Thyroid gland (tissue), 4 donors: ENCODE measurements around the gene OR4L1. TPM values are rescaled to one million over a fixed set of nuclear protein-coding genes. Genes with fewer than 3 reads are reported as not detected.
"Not testable (repeated sequence)": the region's sequence is repeated elsewhere in the genome, so short reads cannot be mapped to it uniquely, and the experiment has no call there.

Experiments used
- DNase-seq, 2 donors: peaks; one replicate each; pipeline ENCODE4 v3.0.0-alpha.2; 2019
- H3K27ac ChIP-seq, 3 donors: fragments of 200-600 bp; sonication (generic); 1 replicate in 2 of 3; 2 replicates in 1 of 3; pipeline ENCODE4 v1.5.1; 2016 to 2019; ENCODE audit warnings: mild to moderate bottlenecking in 1 of 3, moderate library complexity in 1 of 3
- H3K27me3 ChIP-seq: fragments of 200-600 bp; sonication (generic); one replicate; pipeline ENCODE4 v1.5.1; 2019
- H3K36me3 ChIP-seq, 2 donors: fragments of 200-600 bp; sonication (generic); one replicate each; pipeline ENCODE4 v1.5.1; 2016 to 2019
- H3K4me1 ChIP-seq, 2 donors: fragments of 200-600 bp; sonication (generic); one replicate each; pipeline ENCODE4 v1.5.1; 2017 to 2019
- H3K4me3 ChIP-seq, 3 donors: fragments of 200-600 bp; sonication (generic); replicated peaks in 1 of 3; 1 replicate in 2 of 3; 2 replicates in 1 of 3; pipeline ENCODE4 v1.5.1; 2016; ENCODE audit warnings: mild to moderate bottlenecking in 1 of 3
- H3K9me3 ChIP-seq: fragments of 200-600 bp; sonication (generic); one replicate; pipeline ENCODE4 v1.5.1; 2017
- POLR2A ChIP-seq, 2 donors: fragments of 450-650 bp; IDR thresholded peaks; one replicate each; pipeline ENCODE4 v1.6.1; 2017; ENCODE audit warnings: antibody characterized with exemption in 2 of 2, mild to moderate bottlenecking in 2 of 2, moderate library complexity in 1 of 2
- WGBS, 2 donors: methylation state at CpG; one replicate each; pipeline ENCODE4 v1.1.5; 2017; 5-methylcytosine and 5-hydroxymethylcytosine counted together
- intact Hi-C: fragments of 100-400 bp; cut with DNase I; formaldehyde crosslinking; loops from one replicate; pipeline ENCODE4 v1.15.1; 2023
- total RNA-seq, 4 donors: library from RNA; depleted of rRNA; stranded (reverse); fragments of >200 nt; gene quantifications; one replicate each; pipeline ENCODE4 v1.2.3, GENCODE V29; 2016
- TF ChIP-seq, protein P1 (sequence below), 6 experiments: fragments of 200-600 bp in 3 of 6; fragments of 450-650 bp in 3 of 6; sonication (generic) in 3 of 6; IDR thresholded peaks; one replicate each; pipeline ENCODE4 v1.5.1; 2016 to 2019; ENCODE audit warnings: antibody characterized with exemption in 6 of 6, mild to moderate bottlenecking in 2 of 6, inconsistent platforms in 1 of 6, moderate library complexity in 1 of 6

Gene OR4L1
- total RNA-seq, 4 donors from 2014 or later, result not detected

DNA sequence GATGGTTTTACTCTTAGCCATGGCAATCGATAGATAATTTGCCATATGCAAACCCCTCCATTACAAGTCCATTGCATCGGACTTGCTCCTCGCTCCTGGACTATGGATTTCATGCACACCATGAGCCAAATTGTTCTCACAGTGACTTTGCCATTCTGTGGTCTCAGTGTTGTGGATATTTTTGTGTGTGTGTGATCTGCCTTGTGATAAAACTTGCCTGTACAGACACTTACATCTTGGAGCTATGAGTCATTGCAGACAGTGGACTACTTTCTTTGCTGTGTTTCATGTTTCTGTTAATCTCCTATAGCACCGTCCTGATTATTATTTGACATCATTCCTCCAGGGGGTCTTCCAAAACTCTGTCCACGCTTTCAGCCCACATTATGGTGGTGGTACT is 15.6 kb upstream of the OR4L1 start:
- TF ChIP-seq, protein P1, sequence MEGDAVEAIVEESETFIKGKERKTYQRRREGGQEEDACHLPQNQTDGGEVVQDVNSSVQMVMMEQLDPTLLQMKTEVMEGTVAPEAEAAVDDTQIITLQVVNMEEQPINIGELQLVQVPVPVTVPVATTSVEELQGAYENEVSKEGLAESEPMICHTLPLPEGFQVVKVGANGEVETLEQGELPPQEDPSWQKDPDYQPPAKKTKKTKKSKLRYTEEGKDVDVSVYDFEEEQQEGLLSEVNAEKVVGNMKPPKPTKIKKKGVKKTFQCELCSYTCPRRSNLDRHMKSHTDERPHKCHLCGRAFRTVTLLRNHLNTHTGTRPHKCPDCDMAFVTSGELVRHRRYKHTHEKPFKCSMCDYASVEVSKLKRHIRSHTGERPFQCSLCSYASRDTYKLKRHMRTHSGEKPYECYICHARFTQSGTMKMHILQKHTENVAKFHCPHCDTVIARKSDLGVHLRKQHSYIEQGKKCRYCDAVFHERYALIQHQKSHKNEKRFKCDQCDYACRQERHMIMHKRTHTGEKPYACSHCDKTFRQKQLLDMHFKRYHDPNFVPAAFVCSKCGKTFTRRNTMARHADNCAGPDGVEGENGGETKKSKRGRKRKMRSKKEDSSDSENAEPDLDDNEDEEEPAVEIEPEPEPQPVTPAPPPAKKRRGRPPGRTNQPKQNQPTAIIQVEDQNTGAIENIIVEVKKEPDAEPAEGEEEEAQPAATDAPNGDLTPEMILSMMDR (IDR thresholded peaks at IDR 0.05), result no peak
- no peak for TF ChIP-seq POLR2A (IDR thresholded peaks at IDR 0.05)
- no peak overlapping the region for H3K4me3 ChIP-seq
- H3K9me3 ChIP-seq, result no peaks in the 10 kb centered on the region
- H3K27me3 ChIP-seq, result no peaks in the 10 kb centered on the region
- WGBS, 2 donors, result 68 to 75% methylated on average over 5 of the region's 5 CpGs
- no peaks in the 10 kb centered on the region for H3K36me3 ChIP-seq
- intact Hi-C loops, result no loop called here
- H3K4me1 ChIP-seq, result no peaks in the 10 kb centered on the region
- no peak for DNase-seq
- no peak overlapping the region for H3K27ac ChIP-seq

DNA sequence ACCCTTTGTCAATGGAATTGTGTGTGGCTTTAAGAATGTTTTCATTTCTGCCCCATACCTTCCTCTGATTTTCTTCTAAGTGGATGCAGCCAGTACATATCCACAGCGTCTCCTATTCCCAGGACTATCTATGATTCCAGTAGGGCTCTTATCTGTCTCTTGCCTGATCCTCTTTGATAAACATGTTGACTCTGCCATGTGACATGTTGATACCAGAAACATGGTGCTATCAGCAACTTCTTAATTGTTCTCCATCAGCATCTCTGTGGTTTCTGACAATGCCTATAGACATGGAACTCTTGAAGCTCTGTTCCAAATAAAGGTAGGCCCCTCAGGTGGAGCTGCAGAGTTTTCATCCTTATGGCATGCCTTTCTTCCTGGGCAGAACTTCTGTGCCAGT is 11.6 kb upstream of the OR4L1 start:
- Histone ChIP-seq H3K27ac (no peak overlapping the region), H3K27me3 (no peaks in the 10 kb centered on the region), H3K36me3 (no peaks in the 10 kb centered on the region), H3K4me3 (no peak overlapping the region), H3K4me1 (no peaks in the 10 kb centered on the region), H3K9me3 (no peaks in the 10 kb centered on the region)
- no peak for DNase-seq
- intact Hi-C loops, result no loop called here
- TF ChIP-seq POLR2A (IDR thresholded peaks at IDR 0.05), result no peak
- TF ChIP-seq, protein P1 (IDR thresholded peaks at IDR 0.05), result no peak
- WGBS, 2 donors, result 58 to 65% methylated on average over 1 of the region's 1 CpG

DNA sequence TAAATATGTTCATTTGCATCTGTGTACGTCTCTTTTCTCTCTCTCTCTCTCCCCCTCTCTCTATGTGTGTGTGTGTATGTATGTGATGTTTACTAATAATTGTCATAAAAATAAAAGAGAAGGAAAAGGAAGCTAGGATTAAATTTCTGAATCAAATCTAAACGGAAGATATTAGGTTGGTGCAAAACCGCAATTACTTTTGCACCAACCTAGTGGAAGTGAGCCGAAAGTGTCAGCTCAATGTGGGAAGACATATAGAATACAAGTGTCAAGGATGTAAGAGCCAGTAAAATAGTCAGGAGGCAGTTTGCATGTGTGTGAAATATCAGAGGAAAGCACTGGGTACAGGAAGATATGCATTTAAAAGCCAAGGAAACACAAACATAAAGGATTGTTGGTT is 32.2 kb downstream of the OR4L1 start:
- no peaks in the 10 kb centered on the region for H3K27me3 ChIP-seq
- H3K4me3 ChIP-seq, result no peak overlapping the region
- no peaks in the 10 kb centered on the region for H3K4me1 ChIP-seq
- no peaks in the 10 kb centered on the region for H3K9me3 ChIP-seq
- 21 to 45% methylated on average over 4 of the region's 4 CpGs for WGBS, 2 donors
- intact Hi-C loops, result no loop called here
- TF ChIP-seq, protein P1 (IDR thresholded peaks at IDR 0.05), result no peak
- no peak for TF ChIP-seq POLR2A (IDR thresholded peaks at IDR 0.05)
- no peak overlapping the region for H3K27ac ChIP-seq
- no peak for DNase-seq
- H3K36me3 ChIP-seq, result no peaks in the 10 kb centered on the region

DNA sequence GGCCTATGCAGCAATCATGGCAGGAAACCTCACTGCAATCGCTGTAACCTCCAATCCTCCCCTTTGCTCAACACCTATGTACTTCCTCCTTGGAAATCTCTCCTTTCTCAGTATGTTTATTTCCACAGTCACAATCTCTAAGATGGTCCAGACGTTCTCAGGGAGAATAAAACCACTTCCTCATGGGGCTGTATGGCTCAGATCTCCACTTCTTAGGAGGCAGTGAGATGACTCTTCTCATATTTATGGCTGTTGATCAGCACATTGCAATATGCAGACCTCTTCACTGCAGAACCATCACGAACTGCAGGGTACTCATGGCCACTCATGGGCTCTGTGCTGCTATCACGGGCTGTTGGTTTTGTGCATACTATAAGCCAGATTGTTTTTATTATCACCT is 33.6 kb downstream of the OR4L1 start:
- TF ChIP-seq POLR2A (IDR thresholded peaks at IDR 0.05), result no peak
- TF ChIP-seq, protein P1 (IDR thresholded peaks at IDR 0.05), result no peak
- H3K27ac ChIP-seq, result no peak overlapping the region
- WGBS, 2 donors, result 28 to 41% methylated on average over 4 of the region's 4 CpGs

DNA sequence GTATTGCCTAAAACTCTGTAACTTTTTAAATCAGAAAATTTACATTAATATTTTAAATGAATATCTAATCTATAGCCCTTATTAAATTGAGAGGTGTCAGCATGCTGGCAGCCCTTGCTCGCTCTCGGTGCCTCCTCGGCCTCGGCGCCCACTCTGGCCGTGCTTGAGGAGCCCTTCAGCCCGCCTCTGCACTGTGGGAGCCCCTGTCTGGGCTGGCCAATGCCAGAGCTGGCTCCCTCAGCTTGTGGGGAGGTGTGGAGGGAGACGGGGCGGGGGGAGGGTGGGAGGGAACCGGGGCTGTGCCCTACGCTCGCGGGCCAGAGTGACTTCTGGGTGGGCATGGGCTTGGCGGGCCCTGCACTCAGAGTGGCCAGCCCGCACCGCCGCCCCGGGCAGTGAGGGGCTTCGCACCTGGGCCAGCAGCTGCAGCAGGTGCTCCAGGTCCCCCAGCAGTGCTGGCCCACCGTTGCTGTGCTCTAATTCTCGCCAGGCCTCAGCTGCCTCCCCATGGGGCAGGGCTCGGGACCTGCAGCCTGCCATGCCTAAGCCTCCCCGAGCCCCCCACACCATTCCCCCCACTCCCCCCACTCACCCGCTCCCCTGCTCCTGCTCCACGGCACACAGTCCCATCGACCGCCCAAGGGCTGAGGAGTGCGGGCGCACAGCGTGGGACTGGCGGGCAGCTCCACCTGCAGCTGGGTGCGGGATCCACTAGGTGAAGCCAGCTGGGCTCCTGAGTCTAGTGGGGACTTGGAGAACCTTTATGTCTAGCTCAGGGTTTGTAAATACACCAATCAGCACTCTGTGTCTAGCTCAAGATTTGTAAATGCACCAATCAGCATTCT is 39.3 kb downstream of the OR4L1 start:
- H3K36me3 ChIP-seq, H3K27me3 ChIP-seq, H3K27ac ChIP-seq, H3K4me3 ChIP-seq, intact Hi-C loops, DNase-seq, H3K4me1 ChIP-seq, H3K9me3 ChIP-seq: not testable (repeated sequence)
- 85 to 87% methylated on average over 14 to 20 of the region's 32 CpGs for WGBS, 2 donors

More for the DNA sequence above, 33.6 kb downstream of the OR4L1 start:
- intact Hi-C loops, result no loop called here
- Histone ChIP-seq H3K4me1 (no peaks in the 10 kb centered on the region), H3K4me3 (no peak overlapping the region), H3K36me3 (no peaks in the 10 kb centered on the region), H3K9me3 (no peaks in the 10 kb centered on the region), H3K27me3 (no peaks in the 10 kb centered on the region)
- DNase-seq, result no peak
